Activated gamma-delta T cell (primary cell): ENCODE results near the gene KAZN.
"Not testable (repeated sequence)": the region's sequence is repeated elsewhere in the genome, so short reads cannot be mapped to it uniquely, and the experiment has no call there.

ENCODE experiments used
- DNase-seq: peaks from one replicate; lab custom pipeline; 2025; lab: John Stamatoyannopoulos, UW

KAZN gene

DNA sequence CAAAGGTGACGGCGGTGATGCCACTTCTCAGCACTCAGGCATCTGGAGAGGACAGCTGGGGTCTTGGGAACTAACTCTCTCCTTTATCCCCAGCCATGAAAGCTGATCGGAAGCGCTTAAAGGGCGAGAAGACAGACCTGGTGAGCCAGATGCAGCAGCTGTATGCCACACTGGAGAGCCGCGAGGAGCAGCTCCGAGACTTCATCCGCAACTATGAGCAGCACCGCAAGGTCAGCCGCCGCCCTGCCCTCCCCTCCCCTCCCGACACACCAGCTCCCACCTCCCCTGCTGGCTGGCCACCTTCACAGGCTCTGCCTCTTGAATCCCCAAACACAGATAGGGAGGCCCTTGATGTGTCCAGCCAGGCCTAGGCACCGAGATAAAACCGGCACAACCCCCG, 436.2 kb downstream of the KAZN start:
- DNase-seq = no peak

DNA sequence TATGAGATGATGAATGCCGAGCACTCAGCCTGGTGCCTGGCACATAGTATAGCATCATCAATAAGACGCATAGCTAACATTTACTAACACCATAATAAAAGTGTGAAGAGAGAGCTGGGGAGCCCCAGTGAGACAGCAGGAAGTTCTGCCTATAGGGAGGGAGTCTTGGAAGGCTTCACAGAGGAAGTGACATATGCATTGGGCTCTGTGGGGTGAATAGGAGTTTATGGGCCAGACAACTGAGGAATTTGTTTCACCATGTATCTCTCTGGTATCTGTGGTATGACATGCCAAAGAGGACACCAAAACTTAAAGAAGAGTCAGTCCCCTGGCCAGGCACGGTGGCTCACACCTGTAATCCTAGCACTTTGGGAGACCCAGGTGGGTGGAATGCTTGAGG, 436.8 kb downstream of the KAZN start:
- DNase-seq = no peak

DNA sequence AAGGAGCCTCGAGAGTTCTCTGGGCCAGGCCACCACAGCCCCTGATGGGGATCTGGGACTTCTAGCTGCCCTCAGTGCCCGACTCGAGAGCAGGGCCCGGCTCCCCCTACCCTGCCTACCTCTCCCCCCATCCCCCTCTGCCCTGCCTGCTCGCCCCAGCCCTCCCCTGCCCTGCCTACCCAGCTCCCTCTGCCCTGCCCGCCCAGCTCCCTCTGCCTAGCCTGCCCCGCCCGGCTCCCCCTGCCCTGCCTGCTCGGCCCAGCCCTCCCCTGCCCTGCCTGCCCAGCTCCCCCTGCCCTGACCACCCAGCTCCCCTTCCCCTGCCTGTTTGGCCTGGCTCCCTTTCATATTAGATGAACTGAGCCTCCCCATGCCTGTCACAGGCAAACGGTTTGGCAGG, 437.6 kb downstream of the KAZN start:
- no peak for DNase-seq

DNA sequence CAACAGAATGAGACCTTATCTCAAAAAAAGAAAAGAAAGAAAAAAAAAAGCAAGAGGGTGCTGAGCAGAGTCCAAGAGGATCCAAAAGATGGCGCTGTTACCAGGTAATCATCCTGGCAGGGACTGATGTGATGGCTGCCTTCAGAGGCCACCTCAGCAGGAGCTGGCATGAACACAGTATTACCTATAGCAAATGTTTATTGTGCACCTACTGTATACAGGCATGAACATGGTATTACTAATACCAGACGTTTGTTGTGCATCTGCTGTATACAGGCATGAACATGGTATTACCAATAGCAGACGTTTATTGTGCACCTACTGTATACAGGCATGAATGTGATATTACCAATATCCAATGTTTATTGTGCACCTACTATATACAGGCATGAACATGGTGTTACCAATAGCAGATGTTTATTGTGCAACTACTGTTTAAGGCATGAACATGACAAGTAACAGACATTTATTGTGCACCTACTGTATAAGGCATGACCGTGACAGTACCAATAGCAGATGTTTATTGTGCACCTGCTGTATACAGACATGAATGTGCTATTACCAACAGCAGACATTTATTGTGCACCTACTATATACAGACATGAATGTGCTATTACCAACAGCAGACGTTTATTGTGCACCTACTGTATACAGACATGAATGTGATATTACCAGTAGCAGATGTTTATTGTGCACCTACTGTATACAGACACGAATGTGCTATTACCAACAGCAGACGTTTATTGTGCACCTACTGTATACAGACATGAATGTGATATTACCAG, 439.9 kb downstream of the KAZN start:
- no peak for DNase-seq

DNA sequence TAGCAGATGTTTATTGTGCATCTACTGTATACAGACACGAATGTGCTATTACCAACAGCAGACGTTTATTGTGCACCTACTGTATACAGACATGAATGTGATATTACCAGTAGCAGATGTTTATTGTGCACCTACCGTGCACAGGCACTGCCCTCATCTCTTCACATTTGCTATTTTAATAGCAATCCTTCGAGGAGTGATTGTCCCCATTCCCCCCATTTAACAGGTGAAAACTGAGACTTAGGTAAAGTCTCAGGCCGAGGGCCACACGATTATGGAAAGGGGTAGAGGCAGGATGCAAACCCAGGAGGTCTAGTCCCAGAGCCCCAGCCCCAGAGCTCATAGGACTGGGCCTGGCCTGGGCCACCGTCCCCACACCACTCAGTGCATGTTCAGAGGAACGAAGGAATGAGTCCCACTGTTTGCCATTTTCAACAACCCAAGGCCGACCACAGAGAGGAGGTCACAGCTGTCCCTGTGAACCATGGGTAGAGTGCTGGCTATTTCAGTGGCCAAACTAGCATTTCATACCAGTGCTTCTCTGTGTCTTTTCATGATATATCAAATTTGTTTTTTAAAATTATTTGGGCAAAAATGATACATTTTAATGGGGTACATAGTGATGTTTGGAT, 440.6 kb downstream of the KAZN start:
- DNase-seq = no peak

DNA sequence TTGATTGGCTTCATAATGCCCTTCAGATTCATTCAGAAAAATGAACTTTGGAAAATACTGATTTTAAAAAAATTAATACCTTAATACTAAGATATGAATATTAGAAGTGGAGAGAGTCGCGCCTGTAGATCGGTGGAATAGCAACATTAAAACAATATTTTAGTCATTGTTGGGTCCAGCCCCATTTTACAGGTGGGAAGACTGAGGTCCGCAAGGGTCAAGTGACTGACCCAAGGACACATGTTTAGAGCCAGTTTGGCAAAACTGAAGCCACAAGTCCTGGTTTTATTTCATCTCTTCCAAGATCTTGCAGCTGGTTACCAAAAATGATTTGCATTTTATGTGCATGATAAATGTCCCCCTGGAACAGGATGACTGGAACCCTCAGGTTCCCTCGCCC, 441.4 kb downstream of the KAZN start:
- no peak for DNase-seq

DNA sequence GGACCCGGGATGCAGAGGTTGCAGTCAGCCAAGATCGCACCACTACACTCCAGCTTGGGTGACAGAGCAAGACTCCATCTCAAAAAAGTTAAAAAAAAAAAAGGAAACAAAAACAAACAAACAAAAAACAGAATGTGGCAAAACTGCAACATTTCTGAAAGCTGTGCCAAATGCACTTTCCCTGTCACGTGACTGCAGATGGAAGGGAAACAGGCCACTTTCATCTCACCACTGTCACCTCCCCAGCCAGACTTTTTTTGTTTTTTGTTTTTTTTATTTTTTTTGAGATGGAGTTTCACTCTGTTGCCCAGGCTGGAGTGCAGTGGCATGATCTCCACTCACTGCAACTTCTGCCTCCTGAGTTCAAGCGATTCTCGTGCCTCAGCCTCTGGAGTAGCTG, 442.2 kb downstream of the KAZN start:
- DNase-seq = not testable (repeated sequence)

DNA sequence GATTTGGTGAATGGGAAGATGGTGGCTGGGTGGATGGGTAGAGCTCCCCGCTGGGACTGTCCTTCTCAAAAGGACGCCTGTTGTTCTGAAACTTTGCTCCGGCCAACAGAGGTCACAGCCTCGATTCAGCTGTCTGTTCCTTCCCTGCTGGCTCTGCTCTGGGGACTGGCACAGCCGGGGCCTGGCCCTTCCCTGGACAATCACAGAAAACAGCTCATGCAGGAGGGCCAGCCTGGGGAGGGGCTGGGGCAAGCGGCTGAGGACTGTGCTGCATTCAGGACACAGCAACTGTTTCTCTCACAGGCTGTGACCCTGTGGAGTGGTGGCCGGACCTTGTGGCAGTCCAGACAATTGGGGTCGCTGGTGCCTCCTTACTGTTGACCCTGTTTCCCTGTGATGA, 444.4 kb downstream of the KAZN start:
- no peak for DNase-seq

DNA sequence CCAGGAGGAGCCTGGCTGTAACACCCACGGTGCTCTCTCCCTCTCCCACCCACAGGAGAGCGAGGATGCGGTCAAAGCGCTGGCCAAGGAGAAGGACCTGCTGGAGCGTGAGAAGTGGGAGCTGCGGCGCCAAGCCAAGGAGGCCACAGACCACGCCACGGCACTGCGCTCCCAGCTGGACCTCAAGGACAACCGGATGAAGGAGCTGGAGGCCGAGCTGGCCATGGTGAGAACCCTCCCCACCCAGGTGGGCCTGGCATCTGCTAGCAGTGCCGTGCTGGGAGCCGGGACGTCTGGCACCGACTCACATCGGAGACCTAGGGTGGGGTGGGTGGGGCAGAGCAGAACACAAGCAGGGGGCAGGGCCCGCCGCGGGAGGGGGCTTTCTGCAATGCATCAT, 445.4 kb downstream of the KAZN start:
- no peak for DNase-seq

DNA sequence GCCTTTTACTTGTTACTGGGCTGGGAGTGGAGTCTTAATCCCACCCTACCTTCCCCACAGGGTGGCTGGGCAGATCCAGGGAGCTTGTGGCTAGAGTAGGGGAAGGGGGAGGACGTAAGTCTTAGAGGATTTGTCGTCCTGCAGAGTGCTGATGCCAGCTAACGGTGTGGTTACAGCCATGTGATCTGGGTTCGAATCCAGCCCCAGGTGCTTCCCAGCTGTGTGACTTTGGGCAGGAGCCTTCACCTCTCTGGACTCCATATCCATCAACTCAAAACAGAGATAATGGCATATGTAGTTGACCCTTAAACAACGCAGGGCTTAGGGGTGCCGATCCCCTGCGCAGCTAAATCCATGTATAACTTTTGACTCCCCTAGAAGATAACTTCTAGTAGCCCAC, 446.6 kb downstream of the KAZN start:
- DNase-seq = no peak

DNA sequence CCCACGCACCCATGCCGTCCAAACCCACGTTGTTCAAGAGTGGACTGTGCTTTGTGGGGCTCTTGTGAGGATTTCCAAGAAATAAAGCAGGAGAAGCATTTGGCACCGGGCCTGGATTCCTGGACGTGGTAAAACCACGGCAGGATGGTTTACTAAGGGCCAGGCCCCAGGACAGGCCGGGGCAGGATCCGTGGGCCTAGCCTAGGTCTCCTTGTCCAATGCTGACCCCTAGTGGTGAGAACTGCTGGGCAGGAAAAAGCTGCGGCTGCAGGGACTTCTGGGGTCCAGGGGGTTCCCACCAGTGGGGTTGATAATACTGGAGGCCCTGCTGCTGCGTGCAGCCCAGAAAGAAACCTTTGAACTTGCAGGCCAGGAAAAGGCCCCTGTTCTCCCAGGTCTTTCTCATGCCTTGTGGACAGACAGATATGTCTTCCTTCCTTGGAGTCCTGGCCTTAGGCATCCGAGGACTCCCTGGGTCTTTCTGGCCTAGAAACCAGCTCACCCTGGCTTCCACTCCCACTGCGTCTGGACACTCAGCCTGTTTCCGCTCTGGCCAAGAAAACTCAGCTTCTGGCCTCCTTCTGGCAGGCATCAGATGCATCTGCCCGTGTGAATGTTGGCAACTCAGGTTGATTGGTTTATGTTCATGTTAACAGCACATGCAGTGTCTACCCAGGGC, 448.1 kb downstream of the KAZN start:
- DNase-seq = no peak

DNA sequence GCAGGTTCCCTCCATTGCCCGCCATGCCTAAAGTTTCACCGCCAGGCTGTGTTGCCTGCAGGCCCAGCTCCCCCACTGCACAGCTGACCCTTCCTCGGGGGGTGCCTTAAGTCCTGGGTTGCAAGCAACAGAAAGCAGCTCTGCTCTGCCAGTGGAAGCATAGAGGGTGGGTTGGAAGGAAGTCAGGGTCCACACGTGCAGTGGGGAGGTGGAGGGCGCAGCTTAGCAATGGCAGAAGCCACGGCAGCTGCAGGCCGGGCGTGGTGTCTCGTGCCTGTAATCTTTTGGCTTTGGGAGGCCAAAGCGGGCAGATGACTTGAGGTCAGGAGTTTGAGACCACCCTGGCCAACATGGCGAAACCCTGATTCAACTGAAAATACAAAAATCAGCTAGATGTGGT, 448.8 kb downstream of the KAZN start:
- no peak for DNase-seq

DNA sequence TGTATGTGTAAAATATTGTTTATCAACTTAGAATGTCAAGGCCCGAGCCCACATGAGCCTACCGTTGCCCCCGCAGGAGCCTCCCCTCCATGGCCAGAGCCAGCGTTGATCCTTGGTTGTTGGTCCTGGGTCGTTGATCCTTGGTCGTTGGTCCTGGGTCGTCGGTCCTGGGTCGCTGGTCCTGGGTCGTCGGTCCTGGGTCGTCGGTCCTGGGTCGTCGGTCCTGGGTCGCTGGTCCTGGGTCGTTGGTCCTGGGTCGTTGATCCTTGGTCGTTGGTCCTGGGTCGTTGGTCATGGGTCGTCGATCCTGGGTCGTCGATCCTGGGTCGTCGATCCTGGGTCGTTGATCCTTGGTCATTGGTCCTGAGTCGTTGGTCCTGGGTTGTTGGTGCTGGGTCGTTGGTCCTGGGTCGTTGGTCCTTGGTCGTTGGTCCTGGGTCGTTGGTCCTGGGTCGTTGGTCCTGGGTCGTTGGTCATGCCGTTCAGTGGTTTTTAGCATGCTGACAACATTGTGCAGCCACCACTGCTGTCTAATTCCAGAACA, 450.0 kb downstream of the KAZN start:
- DNase-seq = no peak

DNA sequence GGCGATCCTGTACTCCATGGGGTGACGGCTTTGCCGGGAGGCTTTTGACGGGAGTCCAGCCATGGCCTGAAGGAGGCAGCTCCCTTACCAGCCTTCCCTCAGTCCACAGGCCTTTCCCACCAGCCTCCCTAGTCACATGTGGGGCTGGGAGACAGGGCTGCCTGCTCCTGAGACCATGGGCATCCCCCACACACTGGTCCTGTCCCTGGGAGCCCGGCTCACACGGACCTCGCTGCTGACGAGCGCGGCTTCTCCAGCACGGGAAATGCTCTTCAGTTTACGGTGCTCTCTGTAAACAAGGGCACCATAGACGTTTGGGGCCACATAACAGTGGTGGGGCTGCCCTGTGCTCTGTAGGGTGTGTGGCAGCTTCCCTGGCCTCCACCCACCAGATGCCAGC, 450.6 kb downstream of the KAZN start:
- no peak for DNase-seq

DNA sequence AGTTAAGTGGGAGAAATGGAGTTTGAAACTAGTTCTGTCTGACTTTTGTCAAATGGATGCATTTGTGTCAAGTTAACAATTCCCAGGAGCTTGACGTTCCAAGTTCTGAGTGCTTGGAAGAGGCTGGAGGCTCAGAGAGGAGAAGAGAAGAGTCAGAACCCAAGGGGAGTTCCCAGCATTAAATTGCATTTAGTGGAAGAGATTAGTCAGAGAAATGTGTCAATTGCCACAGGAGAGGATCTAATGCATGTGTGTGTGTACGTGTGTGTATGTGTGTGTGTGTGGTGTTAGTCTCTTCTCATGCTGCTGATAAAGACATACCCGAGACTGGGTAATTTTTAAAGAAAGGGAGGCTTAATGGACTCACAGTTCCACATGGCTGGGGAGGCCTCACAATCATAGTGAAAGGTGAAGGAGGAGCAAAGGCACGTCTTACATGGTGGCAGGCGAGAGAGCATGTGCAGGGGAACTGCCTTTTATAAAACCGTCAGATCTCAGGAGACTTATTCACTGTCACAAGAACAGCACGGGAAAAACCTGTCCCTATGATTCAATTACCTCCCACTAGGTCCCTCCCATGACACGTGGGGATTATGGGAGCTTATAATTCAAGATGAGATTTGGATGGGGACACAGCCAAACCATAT, 453.5 kb downstream of the KAZN start:
- DNase-seq = no peak

DNA sequence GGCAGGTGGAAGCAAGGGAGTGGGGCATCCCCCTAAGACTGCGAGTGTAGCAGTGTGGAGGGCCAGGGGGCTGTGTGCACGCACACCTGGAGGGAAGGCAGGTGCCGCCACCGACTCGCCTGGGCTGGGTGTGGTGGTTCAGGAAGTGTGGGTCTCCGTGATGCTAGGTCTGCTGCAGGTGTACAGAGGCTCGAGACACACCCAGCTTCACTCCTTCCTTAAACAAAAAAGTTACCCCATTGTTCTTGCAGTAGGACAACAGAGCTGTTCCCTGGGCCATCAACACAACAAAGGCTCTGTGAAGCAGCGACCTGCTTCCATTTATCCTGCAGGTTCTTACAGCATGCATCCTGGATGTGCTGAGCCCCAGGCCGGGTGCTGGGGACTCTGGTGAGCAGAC, 454.7 kb downstream of the KAZN start:
- no peak for DNase-seq

DNA sequence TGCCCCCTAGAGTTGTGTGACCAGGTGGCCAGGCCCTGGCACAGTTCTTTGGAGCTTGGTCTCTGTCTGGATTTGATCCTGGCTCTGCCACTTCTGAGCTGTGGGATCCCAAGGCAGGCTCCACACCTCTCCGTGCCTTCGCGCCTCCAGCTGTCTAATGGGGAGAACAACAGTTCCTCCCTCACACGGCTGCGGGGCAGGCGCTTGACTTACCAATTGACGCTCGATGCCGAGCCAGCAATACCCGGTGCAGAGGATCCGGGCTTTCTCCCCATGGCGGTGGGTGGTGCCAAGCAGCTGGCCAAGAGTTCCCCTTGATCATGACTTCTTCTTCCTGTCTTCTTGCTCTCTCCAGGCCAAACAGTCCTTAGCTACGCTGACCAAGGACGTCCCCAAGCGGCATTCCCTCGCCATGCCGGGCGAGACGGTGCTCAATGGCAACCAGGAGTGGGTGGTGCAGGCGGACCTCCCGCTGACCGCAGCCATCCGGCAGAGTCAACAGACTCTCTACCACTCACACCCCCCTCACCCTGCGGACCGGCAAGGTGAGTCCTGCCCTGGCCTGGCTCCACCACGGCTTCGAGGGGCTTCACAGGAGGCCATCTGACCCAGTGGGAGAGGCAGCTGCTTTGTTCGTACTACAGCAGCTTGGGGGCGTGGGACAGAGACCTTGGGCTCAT, 457.4 kb downstream of the KAZN start:
- no peak for DNase-seq

DNA sequence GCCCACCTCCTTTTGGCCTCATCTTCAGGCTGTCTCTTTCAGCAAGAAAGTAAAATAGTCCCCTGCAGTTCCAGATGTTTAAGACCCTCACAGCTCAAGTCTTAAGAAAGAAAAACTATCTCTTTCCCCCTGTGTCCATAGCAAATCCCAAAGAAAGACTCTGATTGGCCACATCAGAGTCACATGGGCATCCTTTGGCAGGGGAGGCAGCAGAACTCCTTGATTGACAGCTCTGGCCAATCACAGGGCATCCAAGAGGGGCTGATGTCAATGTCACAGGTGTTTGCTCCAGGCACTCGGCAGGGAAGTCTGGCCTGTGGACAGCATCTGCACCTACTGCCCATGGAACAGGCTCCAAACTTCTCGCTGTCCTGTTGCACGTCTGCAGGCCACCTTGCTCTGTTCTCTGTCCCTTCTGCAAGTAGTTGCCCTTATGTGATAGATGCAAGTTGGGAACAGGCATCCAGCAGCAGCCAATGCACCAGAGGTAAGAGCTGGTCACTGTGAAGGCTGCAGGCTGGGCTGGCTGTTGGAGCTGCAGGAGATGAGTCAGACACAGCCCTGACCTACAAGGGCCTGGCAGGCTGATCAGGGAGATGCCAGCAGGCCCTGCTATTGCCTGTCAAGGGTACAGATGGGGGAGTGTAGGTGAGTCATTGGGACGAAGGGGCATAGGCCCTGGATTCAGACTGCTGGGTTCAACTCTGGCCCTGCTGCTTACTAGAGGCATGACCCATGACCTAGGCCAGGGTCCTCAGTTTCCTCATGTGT, 458.2 kb downstream of the KAZN start:
- no peak for DNase-seq

DNA sequence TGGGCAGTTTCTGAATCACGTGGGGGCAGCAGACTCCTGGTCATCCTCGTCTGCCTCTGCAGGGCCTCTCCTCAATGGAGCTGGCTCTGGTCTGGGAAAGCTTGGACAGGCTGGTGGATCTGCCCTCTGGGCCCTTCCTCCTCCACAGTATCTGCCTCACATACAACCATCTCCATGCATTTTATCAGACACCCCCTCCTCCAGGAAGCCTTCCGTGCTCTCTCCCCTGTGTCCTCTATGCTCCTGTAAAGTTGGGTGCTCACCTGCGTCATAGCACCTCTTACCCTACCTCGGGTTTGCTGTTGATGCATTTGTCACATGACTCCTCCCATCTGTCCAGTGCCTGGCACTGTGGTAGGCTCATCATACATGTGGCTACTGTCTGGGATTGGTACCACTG, 459.3 kb downstream of the KAZN start:
- no peak for DNase-seq

DNA sequence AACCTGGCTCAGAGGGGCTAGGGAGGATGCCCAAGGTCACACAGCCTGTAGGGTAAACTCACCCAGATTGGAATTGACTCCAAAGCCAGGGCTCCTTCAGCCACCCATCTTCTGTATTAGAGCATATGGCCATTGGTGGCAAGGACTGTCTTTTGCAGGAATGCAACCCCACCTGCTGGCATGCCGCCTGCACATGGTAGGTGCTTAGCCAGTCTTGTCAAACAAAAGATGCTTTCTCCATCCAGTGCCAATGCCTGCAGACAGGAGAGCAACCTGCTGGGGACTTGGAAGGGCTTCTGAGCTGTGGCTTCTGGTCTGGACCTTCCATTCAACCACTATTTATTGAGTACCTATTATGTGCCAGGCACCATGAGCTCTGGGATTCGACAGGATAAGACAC, 459.8 kb downstream of the KAZN start:
- DNase-seq = no peak

DNA sequence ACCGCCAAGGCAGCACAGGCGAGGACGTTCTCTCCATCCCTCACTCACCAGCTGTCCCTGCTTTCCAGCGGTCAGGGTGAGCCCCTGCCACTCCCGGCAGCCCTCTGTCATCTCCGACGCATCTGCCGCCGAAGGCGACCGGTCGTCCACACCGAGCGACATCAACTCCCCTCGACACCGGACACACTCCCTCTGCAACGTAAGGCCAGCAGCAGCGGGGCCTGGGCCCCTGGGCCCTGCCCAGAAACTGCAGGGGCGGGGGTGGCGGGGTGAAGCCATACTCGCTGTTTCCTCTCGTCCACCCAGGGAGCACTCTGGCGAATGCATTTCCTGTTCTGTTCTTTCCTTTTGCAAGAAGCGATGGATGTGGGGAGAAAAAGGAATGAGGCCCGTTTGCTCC, 461.6 kb downstream of the KAZN start:
- no peak for DNase-seq
